ENCODE results near the gene SPNS1.

- no peak for TF ChIP-seq JUND (IDR thresholded peaks at IDR 0.05)
- TF ChIP-seq CTCF (IDR thresholded peaks at IDR 0.05; ENCODE audit: low read depth, low read length, missing input control) = no peak
- TF ChIP-seq YY1 (IDR thresholded peaks at IDR 0.05) = no peak
- TF ChIP-seq FOXA1 (IDR thresholded peaks at IDR 0.05) = no peak
- no peak for TF ChIP-seq GABPA (IDR thresholded peaks at IDR 0.05 in 1 of 2, conservative IDR thresholded peaks at IDR 0.05 in 1 of 2)
- no peak for TF ChIP-seq EGR1 (IDR thresholded peaks at IDR 0.05; ENCODE audit: low read depth in 2 of 2)
- TF ChIP-seq MAX (IDR thresholded peaks at IDR 0.05) = no peak
- no peak for TF ChIP-seq REST (IDR thresholded peaks at IDR 0.05)
- TF ChIP-seq TAF1 (conservative IDR thresholded peaks at IDR 0.05) = no peak
- TF ChIP-seq ZBTB33 (IDR thresholded peaks at IDR 0.05) = no peak
- TF ChIP-seq RAD21 (IDR thresholded peaks at IDR 0.05) = no peak
- no peak for TF ChIP-seq NR2F2 (IDR thresholded peaks at IDR 0.05)
- no peak for TF ChIP-seq HNF4G (IDR thresholded peaks at IDR 0.05)
- TF ChIP-seq FOXA2 (IDR thresholded peaks at IDR 0.05) = no peak
Measured at GRCh38 chr16:28985211-28986041, 10.8 kb downstream of the SPNS1 start.

Measured in liver (tissue), 3 donors.